GM18867 (cell line): ENCODE measurements around the gene SLC10A6.
"Not testable (repeated sequence)": the region's sequence is repeated elsewhere in the genome, so short reads cannot be mapped to it uniquely, and the experiment has no call there.

Experiments
- ATAC-seq: cut with Tn5 transposase; IDR thresholded peaks from one replicate; pipeline ENCODE4 v1.9.1; 2021; ENCODE audit warnings: mild to moderate bottlenecking, moderate library complexity; ENCODE audit not compliant: unreplicated experiment

The SLC10A6 gene

GRCh38 chr4:86848732-86849619, at the start of gene SLC10A6:
TSS of gene SLC10A6 (minus strand) at chr4:86849384. CDS start at chr4:86849115, 269 bp downstream.
- ATAC-seq = no peak

- ATAC-seq = no peak
These were observed 49.4 kb upstream of the SLC10A6 start for GRCh38 chr4:86898562-86898961.

- ATAC-seq = no peak
These were observed 47.4 kb upstream of the SLC10A6 start for GRCh38 chr4:86896596-86896995.

- ATAC-seq = peak; percentile 63
These were observed 46.7 kb upstream of the SLC10A6 start for GRCh38 chr4:86895692-86896488.

- ATAC-seq = no peak
These were observed 45.3 kb upstream of the SLC10A6 start for GRCh38 chr4:86894455-86894854.

- no peak for ATAC-seq
These were observed 44.0 kb upstream of the SLC10A6 start for GRCh38 chr4:86893136-86893535.

GRCh38 chr4:86892636-86892960, 43.4 kb upstream of the SLC10A6 start:
- no peak for ATAC-seq

GRCh38 chr4:86891762-86892635, 42.8 kb upstream of the SLC10A6 start, which contains the start of gene C4orf36:
TSS of gene C4orf36 (minus strand) at chr4:86892422. CDS start at chr4:86891520, 902 bp downstream.
- no peak for ATAC-seq

GRCh38 chr4:86890790-86891189, 41.6 kb upstream of the SLC10A6 start:
- no peak for ATAC-seq

GRCh38 chr4:86879641-86880040, 30.5 kb upstream of the SLC10A6 start:
- ATAC-seq = no peak

GRCh38 chr4:86878640-86879039, 29.5 kb upstream of the SLC10A6 start:
- no peak for ATAC-seq

- no peak for ATAC-seq
These were observed 27.9 kb upstream of the SLC10A6 start for GRCh38 chr4:86876894-86877685.

- not testable (repeated sequence) for ATAC-seq
These were observed 26.3 kb upstream of the SLC10A6 start for GRCh38 chr4:86875436-86875835.

- ATAC-seq = no peak
These were observed 23.0 kb upstream of the SLC10A6 start for GRCh38 chr4:86872135-86872534.

- ATAC-seq = no peak
These were observed 21.4 kb upstream of the SLC10A6 start for GRCh38 chr4:86870442-86871069.

GRCh38 chr4:86857341-86858052, 8.3 kb upstream of the SLC10A6 start:
- ATAC-seq = no peak

- ATAC-seq = no peak
These were observed 7.7 kb upstream of the SLC10A6 start for GRCh38 chr4:86856896-86857295.

- no peak for ATAC-seq
These were observed 6.4 kb upstream of the SLC10A6 start for GRCh38 chr4:86855572-86855971.

- no peak for ATAC-seq
These were observed 4.0 kb upstream of the SLC10A6 start for GRCh38 chr4:86853209-86853608.
